Measurements from ENCODE around the gene GNAT1.
"Not testable (repeated sequence)": the region's sequence is repeated elsewhere in the genome, so short reads cannot be mapped to it uniquely, and the experiment has no call there.

The GNAT1 gene

GRCh38 chr3:50210176-50210509 lies 18.7 kb downstream of the GNAT1 start:
- Mint-ChIP-seq H3K4me3 (no peak overlapping the region), H3K27me3 (ENCODE audit: low read depth) (peaks cover 24% of the 10 kb centered on the region), H3K36me3 (ENCODE audit: low read depth) (no peaks in the 10 kb centered on the region), H3K4me1 (peaks cover 6% of the 10 kb centered on the region), H3K9me3 (no peaks in the 10 kb centered on the region), H3K27ac (no peak overlapping the region)
- no peak for TF ChIP-seq CTCF (IDR thresholded peaks at IDR 0.05; ENCODE audit: unreplicated experiment in 3 of 3)

GRCh38 chr3:50210510-50211367 lies 19.3 kb downstream of the GNAT1 start:
- Mint-ChIP-seq H3K9me3 (no peaks in the 10 kb centered on the region), H3K27ac (no peak overlapping the region), H3K4me3 (no peak overlapping the region), H3K4me1 (peaks cover 6% of the 10 kb centered on the region), H3K36me3 (ENCODE audit: low read depth) (no peaks in the 10 kb centered on the region), H3K27me3 (ENCODE audit: low read depth) (peaks cover 21% of the 10 kb centered on the region)
- no peak for TF ChIP-seq CTCF (IDR thresholded peaks at IDR 0.05; ENCODE audit: unreplicated experiment in 3 of 3)

GRCh38 chr3:50211368-50211717 lies 19.9 kb downstream of the GNAT1 start:
- not testable (repeated sequence) for H3K36me3 Mint-ChIP-seq (ENCODE audit: low read depth); H3K9me3 Mint-ChIP-seq; H3K4me1 Mint-ChIP-seq; H3K4me3 Mint-ChIP-seq; H3K27ac Mint-ChIP-seq
- H3K27me3 Mint-ChIP-seq (ENCODE audit: low read depth): peaks cover 18% of the 10 kb centered on the region

GRCh38 chr3:50211930-50212329 lies 20.5 kb downstream of the GNAT1 start:
- no peak overlapping the region for H3K27ac Mint-ChIP-seq
- peaks cover 6% of the 10 kb centered on the region for H3K4me1 Mint-ChIP-seq
- peaks cover 12% of the 10 kb centered on the region for H3K27me3 Mint-ChIP-seq (ENCODE audit: low read depth)
- no peaks in the 10 kb centered on the region for H3K9me3 Mint-ChIP-seq
- no peak for TF ChIP-seq CTCF (IDR thresholded peaks at IDR 0.05; ENCODE audit: unreplicated experiment in 3 of 3)
- no peak overlapping the region for H3K4me3 Mint-ChIP-seq
- no peaks in the 10 kb centered on the region for H3K36me3 Mint-ChIP-seq (ENCODE audit: low read depth)

- H3K36me3 Mint-ChIP-seq (ENCODE audit: low read depth): no peaks in the 10 kb centered on the region
- peaks cover 6% of the 10 kb centered on the region for H3K4me1 Mint-ChIP-seq
- no peaks in the 10 kb centered on the region for H3K9me3 Mint-ChIP-seq
- H3K4me3 Mint-ChIP-seq: no peak overlapping the region
- H3K27me3 Mint-ChIP-seq (ENCODE audit: low read depth): peaks cover 6% of the 10 kb centered on the region
- H3K27ac Mint-ChIP-seq: no peak overlapping the region
- no peak for TF ChIP-seq CTCF (IDR thresholded peaks at IDR 0.05; ENCODE audit: unreplicated experiment in 3 of 3)
Observed at GRCh38 chr3:50212502-50212901, 21.1 kb downstream of the GNAT1 start.

GRCh38 chr3:50212971-50213370 lies 21.6 kb downstream of the GNAT1 start:
- Mint-ChIP-seq H3K27me3 (ENCODE audit: low read depth) (peaks cover 1% of the 10 kb centered on the region), H3K4me1 (peaks cover 6% of the 10 kb centered on the region), H3K9me3 (no peaks in the 10 kb centered on the region), H3K4me3 (no peak overlapping the region), H3K27ac (no peak overlapping the region), H3K36me3 (ENCODE audit: low read depth) (no peaks in the 10 kb centered on the region)
- TF ChIP-seq CTCF (IDR thresholded peaks at IDR 0.05; ENCODE audit: unreplicated experiment in 3 of 3): no peak
